CD1c-positive myeloid dendritic cell (primary cell): ENCODE measurements around the gene TMEM63C.

ENCODE experiments used
- DNase-seq: peaks from one replicate; pipeline ENCODE4 v3.0.0-alpha.2; 2016; ENCODE audit errors: extremely low spot score

TMEM63C gene, protein sequence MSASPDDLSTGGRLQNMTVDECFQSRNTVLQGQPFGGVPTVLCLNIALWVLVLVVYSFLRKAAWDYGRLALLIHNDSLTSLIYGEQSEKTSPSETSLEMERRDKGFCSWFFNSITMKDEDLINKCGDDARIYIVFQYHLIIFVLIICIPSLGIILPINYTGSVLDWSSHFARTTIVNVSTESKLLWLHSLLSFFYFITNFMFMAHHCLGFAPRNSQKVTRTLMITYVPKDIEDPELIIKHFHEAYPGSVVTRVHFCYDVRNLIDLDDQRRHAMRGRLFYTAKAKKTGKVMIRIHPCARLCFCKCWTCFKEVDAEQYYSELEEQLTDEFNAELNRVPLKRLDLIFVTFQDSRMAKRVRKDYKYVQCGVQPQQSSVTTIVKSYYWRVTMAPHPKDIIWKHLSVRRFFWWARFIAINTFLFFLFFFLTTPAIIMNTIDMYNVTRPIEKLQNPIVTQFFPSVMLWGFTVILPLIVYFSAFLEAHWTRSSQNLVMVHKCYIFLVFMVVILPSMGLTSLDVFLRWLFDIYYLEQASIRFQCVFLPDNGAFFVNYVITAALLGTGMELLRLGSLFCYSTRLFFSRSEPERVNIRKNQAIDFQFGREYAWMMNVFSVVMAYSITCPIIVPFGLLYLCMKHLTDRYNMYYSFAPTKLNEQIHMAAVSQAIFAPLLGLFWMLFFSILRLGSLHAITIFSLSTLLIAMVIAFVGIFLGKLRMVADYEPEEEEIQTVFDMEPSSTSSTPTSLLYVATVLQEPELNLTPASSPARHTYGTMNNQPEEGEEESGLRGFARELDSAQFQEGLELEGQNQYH

DNA sequence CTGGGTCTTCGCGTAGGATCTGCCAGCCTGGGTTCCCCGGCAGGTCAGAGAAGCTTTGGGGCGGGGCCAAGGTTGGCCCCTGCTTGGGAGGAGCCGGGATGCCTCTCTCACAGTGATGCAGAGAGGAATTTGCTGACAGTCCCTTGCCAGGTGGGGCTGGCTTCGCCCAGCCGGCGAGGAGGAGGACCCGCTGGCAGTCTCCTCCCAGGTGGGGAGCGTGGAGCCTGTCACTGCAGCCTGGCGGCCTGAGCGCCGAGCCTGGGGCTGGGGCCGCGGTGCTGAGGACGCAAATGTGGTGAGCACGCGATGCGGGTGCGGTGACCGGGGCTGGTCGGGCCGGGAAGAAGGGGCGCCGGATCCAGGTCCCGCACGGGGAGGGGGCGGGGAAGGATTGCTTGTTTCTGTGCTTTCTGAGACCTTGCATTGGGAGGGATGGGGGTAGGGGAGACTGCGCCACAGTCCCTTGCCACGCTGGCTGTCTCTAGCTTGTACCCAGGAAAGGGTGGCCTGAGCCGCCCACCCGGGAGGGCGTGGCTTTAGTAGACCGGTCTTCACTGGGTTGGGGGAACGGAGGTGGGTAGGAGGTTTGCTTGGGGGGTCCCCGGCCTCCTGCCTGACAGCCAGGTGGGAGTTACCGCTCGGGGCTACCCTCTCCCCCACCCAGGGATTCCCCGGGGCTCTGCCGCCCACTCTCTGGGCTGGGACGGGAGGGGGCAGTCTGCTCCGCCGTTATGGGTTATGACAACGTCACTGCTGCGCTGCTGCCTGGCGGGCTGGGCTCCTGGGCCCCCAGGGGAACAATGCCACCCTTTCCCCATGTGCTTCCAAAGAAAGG lies at the start of gene TMEM63C:
TSS of gene TMEM63C (plus strand) at position 196 of the 835 bp plus-strand sequence. CDS start 37,016 bp downstream, outside the sequence.
- DNase-seq, result peak; percentile 20

DNA sequence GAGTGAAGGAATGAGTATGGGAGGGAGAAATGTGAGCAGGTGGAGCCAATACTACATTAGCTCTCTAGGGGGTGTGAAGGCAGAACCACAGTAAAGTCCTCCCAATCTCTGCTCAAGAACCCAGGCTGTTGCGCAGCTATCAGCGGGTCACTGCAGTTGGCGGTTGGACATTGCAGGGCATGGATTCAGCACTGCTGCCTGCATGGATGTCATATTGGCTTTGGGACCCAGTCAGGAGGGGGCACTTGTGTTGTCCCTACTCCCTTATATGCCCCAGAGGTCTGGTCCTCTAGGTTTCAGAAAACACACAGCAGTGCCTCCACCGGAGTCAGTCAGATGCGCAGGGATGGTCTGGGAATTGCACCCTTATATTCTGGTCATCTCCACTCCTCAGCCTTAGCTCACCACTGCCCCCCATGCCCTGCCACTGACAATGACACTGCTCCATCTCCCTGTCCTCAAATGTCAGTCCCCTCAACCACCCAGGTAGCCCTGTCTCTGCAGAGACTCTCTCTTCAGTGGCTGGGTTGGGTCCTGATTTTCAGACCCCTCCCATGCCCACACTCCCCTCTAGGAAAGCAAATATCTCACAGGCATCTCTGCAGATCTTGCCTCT lies 49.6 kb upstream of the TMEM63C start:
- DNase-seq, result no peak

DNA sequence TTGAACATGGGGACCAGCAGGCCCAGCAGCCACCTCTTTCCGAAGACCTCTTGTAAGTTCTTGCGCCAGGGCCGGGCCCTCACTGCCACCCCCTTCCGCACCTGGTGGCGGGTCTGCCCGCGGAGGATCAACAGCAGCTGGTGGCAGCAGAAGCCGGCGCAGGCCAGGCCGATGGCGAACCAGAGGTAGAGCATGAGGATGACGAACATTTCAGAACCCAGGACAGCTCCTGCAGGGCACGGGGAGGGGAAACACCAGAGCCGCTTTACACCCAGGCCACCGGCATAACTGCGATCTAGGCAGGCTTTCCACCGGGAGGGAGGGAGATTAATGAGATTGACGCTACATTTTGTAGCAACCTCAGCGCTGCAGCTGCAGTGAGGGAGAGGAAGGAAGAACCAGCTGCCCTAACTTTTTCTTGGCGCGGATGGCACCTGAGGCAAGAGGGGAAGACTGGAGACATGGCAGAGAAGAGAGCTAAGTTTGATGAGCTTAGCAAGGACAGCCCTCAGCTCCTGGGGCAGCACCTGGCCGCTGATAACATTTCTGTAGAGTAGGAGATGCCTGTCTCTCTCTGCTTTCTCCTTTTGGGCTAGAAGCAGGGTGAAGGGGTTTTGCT lies 47.8 kb upstream of the TMEM63C start:
- peak; percentile 53 for DNase-seq

DNA sequence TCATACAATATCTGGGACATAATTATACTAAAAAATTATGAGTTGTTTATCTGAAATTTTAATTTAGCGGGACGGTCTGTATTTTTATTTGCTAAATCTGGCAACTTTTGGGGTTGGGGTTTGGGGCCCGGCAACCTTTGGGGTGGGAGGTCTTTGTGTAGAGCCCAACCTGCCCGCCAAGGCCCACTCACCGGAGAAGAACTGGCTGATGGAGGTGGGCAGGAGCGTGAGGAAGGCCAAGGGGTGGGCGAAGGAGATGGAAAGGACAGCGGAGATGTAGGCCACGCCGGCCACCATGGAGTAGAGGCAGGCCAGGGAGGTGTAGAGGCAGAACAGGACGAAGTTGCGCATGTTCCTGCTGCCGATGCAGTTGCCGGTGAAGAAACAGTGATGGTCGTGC lies 42.6 kb upstream of the TMEM63C start:
- no peak for DNase-seq

DNA sequence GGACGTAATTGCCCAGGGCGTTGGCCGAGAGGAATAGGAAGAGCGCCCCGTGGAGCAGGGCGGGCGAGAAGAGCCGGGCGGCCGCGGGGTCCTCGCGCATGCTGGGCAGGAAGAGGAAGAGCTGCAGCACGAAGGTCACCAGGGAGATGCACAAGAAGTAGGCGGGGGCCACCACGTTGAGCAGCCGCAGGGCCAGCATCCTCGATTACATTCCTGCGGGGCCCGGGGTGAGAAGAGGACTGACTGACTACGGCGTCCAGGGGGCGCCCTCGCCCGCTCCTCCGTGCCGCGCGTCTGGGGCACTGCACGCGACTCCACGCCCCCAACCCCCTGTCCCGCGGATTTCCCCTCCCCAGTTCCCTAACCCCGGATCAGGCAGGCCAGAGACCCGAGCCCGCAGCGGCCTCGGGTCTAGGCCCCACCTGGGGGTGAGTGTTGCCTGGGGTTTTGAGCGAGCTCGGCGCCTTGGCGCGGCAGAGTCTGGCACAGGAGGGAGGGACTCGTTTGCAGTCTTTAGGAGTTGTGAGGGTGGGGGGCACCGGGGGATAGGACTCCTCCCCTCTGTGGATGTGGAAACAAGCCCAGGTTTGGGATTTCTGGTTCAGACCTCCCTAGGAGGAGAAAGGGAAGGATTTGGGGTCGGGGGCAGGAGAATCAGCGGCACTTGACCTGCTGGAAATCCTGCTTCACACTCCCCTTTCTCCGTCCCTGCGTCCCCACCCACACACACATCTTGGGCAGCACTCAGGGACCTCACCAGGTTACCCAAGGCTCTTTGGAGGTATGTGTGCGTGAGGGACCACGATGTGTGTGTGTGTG lies 41.8 kb upstream of the TMEM63C start:
- DNase-seq, result peak; percentile 47

DNA sequence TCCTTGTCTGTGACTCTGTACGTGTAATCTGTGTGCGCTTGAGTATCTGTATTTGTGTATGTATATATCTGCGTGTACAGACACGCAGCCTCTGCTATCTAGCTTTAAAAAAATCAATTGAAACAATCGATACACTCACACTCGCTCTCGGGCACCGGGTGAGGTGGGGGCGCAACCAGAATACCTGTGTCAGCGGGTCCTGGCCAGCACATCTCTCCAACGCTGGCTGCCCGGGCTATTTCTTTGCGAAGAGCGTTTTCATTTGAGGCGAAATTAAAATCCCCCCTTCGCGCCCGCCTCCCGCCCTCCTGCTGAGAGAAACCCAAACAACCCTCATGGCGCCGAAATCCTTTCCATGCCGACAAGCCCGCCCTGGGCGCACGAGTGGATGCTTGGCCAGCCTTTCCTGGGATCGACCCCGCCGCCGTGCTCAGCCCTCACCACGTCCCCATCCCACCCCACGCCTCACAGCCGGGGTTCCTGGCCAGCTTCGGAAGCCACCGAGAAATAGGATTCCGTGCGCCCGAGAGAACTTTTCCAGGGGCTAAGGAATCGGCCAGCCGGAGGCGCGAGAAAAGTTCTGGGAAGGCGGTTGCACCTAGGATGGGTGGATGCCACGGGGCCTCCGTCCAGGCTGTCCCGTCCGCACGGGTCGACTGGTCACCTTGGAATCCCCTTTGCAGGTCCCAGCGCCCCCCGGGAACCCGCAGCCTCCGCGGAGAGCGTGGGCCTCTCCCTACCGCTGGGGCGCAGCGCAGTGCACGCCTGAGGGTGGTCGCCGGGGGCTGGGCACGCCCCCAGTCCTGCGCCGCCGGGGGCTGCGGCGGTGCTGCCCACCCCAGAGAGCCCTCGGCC lies 41.0 kb upstream of the TMEM63C start:
- no peak for DNase-seq

DNA sequence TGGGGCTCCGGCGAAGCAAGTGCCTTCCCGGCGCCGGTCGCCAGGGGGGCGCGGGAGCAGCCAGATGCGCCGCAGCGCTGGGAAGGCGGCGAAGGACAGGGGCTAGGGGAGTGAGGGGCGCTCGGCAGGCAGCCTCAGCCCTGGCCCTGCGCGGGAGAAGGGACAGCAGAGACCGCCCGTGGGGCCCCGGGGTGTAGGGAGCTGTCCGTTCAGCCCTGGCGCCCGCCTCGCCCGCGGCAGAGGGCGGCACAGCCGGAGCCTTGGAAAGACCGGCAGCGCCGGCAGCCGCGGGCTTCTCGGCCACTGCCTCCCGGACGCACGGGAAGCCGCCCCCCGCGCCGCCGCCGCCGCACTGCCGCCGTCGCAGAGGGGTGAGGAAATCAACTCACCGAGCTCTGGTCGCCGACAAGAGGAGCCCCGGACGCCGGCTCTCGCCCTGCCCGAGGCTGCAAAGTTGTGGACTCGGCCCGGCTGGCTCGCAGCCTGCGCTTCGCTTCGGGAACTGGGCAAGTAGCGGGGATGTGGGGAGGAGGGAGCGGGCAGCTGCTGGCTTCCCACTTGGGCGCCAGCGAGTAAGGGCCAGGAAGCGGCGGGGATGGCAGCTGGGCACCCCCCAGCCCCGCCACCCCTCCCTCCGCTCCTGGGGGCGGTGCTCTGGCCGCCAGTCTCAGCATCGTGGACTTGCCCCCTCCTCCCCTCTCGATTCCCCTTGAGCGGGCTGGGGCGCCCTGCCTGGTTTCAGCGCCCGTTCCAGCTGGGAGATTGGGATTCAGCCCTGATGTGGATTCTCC lies 40.2 kb upstream of the TMEM63C start, which contains the start of gene ZDHHC22:
TSS of gene ZDHHC22 (minus strand) at position 578 of the 791 bp plus-strand sequence. CDS start 2,053 bp downstream, outside the sequence.
- DNase-seq, result no peak

DNA sequence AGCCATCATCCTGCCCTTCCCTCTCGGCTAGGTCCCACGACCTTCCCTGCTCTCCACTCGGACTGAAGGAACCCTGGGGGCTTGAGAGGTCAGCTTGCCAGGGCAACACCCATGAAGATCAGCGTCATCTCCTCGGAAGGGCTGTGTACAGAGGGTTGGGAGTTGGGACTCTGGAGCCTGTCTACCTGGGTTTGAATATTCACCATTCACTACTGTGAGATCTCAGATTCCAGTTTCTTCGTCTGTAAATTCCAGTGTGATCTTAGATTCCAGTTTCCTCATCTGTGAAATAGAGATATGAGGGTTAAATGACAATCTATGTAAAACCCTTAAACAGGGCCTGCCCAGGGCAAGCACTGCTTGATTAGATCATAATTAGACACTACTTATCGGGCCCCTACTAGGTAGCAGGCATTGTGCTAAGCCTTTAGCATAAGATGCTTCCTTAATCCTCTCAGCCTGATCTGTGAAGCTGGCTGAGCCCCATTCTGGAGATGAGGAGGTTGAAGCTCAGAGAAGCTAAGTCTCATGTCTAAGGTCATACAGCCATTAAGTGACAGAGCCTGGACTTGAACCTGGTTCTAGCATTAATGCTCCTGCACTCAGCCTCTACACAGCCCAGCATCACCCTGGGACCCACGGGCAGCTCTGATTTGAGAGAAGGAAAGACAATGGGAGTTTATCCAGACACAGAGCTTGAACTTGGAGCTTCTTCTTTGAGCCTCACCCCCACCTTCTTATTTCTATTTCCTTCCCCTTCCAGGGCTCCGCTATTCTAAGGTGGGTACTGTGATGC lies 39.4 kb upstream of the TMEM63C start:
- DNase-seq, result no peak

DNA sequence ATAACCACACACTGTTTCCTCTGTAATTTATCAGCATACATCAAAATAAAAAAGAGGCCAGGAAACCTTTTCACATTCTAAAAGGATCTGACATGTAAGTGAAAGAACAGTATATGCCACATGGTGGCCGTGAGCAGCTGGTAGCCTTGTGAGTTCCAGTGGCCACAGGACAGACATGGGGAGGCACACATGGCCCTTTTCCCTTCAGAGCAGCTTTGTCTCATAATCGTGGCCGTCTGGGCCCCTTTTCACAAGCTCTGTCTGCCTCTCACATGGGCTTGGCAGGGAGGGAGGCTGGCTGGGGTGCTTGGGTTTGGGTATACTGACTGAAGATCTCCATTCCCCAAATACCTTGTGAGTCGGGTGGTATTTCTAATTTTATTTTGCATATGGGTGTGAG lies 38.5 kb upstream of the TMEM63C start:
- no peak for DNase-seq

DNA sequence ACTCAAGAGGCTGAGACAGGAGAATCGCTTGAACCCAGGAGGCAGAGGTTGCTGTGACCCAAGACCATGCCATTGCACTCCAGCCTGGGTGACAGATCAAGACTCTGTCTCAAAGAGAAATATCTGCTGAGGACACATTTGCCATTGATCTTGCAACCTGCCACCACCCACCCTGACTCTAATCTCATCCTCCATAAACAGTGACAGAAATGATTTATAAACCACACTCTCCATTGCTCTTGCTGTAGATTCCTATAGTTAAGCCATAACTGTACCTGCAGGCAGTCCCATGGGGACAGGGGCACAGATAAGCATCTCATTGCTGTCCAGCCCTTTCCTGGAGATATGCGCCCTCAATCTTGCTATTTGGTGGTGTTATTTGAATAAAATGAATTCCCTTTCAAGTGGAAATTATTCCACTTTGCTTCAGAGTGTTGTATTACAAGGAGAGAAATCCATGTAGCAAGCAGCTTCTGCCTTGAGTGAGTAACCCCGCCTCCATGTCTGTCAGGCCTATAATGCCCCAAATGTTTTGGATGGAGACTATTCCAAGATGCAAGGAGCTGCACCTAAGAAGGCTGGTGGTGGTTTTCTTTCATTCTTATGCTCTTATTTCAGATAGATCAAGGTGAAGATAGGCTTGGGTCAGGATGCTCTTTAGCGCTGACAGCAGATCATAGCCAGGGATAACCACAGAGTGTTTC lies 37.0 kb upstream of the TMEM63C start:
- DNase-seq, result no peak

DNA sequence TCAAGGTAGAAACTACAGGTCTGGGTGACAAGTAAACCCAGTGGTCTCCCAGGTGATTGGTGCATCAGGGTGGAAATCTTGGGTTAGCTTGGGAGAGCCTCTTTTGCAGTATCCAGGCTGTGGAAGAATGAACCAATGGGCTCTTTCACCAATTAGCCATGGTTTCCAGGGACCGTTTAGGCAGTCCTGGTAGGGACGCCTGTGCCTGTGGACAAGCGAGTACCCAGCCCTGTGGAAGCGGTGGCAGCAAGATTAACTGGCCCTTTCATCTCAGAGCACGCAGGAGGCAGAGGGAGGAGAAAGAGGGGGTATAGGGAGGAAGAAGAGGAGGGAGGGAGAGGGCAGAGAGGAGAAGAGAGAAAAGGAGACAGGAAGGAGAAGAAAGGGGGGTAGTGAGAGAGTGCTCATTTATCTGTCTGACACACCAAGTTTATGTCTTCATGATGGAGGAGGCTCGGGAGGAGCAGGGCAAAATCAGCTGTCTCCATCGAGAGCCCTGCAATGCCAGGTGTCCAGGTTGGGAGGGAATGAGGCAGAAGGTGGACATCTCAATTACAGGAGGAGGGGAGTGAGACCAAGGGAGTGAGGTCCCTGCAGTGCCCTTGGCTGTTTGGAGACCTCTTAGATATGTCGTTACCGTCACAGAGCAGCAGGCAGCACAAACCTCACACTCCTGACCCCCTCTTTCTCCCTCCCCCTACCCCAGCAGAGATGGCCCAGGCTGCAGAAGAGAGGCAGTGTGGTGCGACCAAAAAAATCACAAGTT lies 35.4 kb upstream of the TMEM63C start:
- DNase-seq, result no peak

DNA sequence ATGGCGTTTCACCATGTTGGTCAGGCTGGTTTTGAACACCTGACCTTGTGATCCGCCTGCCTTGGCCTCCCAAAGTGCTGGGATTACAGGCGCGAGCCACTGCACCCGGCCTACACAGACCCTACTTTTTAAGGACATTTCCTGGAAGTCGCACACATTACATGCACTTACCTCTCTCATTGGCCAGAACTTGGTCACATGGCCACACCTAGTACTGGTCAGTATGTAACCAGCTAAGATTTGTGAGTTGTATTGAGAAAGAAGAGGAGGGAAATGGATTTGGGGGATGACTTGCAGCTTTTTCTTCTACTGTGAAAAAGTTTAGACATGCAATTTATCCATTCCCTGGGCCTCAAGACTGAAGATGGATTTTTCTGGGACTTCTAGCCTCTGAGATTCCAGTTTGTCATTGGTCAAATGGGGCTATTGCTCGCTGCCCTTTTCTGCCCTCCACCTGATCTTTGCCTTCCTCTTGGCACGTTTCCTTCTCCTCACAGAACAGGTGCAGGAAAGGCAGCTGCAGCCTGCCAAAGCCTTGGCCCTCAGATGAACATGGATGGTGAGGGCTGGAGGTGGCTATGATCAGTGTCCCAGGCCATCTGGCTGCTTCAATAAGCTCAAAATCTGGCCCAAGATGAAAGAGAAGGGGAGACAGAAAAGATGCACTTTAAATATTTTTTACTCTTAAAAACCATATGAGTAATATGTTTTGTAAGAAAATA lies 32.9 kb upstream of the TMEM63C start:
- DNase-seq, result no peak

DNA sequence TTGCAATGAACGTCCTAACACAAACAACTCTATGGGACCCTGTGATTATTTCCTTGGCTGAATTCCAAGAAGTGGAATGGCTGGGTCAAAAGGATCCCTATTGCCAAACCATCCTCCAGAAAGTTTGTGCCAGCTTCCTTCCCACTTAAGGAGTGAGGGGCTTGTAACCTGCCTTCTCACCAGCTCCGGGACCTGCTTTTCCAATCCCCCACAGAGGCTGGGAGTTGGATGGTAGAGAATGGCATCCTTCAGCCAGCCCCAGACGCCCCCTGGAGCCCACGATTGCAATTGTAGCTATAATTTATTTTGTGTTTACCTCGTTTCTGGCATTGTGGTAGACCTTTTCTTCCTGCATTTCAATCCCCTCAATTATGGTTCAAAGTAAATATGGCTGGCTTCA lies 30.4 kb upstream of the TMEM63C start:
- DNase-seq, result peak; percentile 13

DNA sequence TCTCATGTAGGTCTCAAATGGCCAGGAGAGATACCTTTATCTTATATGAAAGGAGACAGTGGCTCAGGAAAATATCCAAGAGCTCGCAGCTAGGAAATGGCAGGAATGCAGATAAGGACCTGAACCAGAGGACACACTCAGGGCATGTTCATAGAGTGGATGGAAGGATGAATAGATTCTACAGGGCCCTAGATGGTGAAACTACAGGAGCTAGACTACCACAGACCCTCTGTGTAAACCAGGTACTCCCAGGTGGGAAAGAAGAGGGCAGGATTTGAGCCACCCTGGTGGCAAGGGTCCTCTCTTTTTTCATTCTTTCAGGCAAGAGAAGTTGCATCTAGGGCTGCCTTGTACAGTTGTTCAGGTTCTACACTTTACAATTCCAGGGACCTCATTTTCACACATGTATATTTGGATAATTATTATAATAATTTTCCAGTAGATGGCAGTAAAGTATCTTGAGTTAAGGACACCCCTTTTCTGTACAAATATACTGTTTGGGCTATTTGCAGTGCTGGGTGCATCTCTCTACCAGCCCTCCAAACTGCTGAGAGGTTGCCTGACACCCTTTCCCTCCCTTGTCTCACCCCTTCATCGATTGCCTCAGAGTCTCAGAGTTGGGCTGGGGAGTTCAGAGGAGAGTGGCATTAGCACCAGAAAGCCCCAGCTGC lies 29.5 kb upstream of the TMEM63C start:
- DNase-seq, result peak; percentile 49

DNA sequence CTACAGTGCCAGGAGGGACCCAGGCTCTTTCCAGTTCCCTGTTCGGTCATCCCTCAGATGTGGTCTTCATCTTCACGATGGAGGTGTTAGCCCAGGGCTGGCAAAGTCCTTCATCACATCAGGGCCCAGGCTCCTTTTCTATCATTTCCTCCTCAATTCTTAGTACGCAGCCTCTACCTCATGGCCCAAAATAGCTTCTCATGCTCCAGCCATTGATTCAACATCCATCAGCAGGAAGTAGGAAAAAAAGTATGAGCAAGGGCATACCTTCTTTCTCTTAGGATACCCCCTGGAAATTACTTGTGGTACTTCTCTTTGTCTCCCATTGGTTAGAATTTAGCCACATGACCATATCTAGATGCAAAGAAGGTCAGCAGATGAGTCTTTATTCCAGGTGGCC lies 27.8 kb upstream of the TMEM63C start:
- DNase-seq, result no peak
